AG09309 (cell line): ENCODE results near the gene MMP8.

Source experiments
- DNase-seq: peaks from one replicate; pipeline ENCODE4 v3.0.0-alpha.2; 2010; ENCODE audit warnings: low read depth
- H3K4me3 ChIP-seq: 2 replicates; pipeline ENCODE4 v1.5.1; 2011; ENCODE audit warnings: mild to moderate bottlenecking, low read depth, low read length, moderate library complexity; ENCODE audit not compliant: control insufficient read depth
- CTCF ChIP-seq: IDR thresholded peaks from 2 replicates; pipeline ENCODE4 v1.5.1; 2011; ENCODE audit warnings: mild to moderate bottlenecking, low read depth, low read length, inconsistent platforms; ENCODE audit not compliant: insufficient read depth, control insufficient read depth; ENCODE audit errors: missing control alignments

Gene MMP8

GRCh38 chr11:102724904-102725500, at the start of gene MMP8:
MMP8 (minus strand) TSS chr11:102724954; CDS start chr11:102724855, 99 bp downstream.
- no peak for DNase-seq
- no peak for TF ChIP-seq CTCF
- no peak within 1 kb of the TSS for H3K4me3 ChIP-seq

GRCh38 chr11:102773386-102773785, 48.6 kb upstream of the MMP8 start:
- DNase-seq = no peak
- no peak overlapping the region for H3K4me3 ChIP-seq
- no peak for TF ChIP-seq CTCF

GRCh38 chr11:102771351-102771750, 46.6 kb upstream of the MMP8 start:
- no peak overlapping the region for H3K4me3 ChIP-seq
- TF ChIP-seq CTCF = no peak
- DNase-seq = no peak

GRCh38 chr11:102770191-102770590, 45.4 kb upstream of the MMP8 start:
- no peak for DNase-seq
- no peak overlapping the region for H3K4me3 ChIP-seq
- TF ChIP-seq CTCF = no peak

GRCh38 chr11:102767800-102768199, 43.0 kb upstream of the MMP8 start:
- no peak for TF ChIP-seq CTCF
- DNase-seq = no peak
- no peak overlapping the region for H3K4me3 ChIP-seq

GRCh38 chr11:102763440-102763839, 38.7 kb upstream of the MMP8 start:
- H3K4me3 ChIP-seq = no peak overlapping the region
- TF ChIP-seq CTCF = no peak
- DNase-seq = no peak

- DNase-seq = peak; percentile 3
- H3K4me3 ChIP-seq = no peak overlapping the region
- TF ChIP-seq CTCF = no peak
Observed at GRCh38 chr11:102762361-102762767, 37.6 kb upstream of the MMP8 start.
